GM13977 (cell line): ENCODE measurements around the gene WDR45B.

Experiments used
- DNase-seq: peaks from one replicate; pipeline ENCODE4 v3.0.0; 2012; ENCODE audit warnings: low spot score
- in situ Hi-C: fragments of 300-500 bp; cut with MboI; formaldehyde crosslinking; loops from one replicate; pipeline ENCODE4 v1.12.0; 2022; ENCODE audit warnings: low sequenced_read_pairs, low pct_unique_long_range_greater_than_20kb, mixed read lengths, inconsistent platforms; ENCODE audit not compliant: unreplicated experiment
- TF ChIP-seq, protein P1 (sequence below): IDR thresholded peaks from 2 replicates; pipeline ENCODE4 v1.5.1; 2012; ENCODE audit warnings: mild to moderate bottlenecking, control low read depth; ENCODE audit not compliant: insufficient read depth; ENCODE audit errors: extremely low read depth, missing control alignments

WDR45B gene

DNA sequence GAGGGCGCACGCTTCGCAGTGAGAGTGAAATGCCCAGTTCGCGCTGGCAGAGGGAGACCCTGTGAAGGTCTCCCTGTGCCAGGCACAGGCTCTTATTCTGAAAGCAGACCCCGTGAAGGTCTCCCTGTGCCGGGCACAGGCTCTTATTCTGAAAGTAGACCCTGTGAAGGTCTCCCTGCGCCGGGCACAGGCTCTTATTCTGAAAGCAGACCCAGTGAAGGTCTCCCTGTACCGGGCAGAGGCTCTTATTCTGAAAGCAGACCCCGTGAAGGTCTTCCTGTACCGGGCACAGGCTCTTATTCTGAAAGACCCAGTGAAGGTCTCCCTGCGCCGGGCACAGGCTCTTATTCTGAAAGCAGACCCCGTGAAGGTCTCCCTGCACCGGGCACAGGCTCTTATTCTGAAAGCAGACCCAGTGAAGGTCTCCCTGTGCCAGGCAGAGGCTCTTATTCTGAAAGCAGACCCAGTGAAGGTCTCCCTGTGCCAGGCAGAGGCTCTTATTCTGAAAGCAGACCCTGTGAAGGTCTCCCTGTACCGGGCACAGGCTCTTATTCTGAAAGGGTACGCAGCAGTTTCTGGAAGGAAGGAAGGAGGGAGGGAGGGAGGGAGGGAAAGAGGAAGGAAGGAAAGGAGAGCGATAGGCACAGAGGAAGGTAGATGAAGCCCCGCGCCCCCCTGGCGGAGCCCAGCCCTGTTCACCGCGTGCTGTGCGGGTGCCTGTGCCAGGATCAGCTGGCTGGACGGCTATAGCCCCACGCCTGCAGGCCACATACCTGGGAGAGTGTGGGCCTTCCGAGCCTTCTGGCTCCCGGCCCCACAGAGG is 55.3 kb downstream of the WDR45B start:
- TF ChIP-seq, protein P1, sequence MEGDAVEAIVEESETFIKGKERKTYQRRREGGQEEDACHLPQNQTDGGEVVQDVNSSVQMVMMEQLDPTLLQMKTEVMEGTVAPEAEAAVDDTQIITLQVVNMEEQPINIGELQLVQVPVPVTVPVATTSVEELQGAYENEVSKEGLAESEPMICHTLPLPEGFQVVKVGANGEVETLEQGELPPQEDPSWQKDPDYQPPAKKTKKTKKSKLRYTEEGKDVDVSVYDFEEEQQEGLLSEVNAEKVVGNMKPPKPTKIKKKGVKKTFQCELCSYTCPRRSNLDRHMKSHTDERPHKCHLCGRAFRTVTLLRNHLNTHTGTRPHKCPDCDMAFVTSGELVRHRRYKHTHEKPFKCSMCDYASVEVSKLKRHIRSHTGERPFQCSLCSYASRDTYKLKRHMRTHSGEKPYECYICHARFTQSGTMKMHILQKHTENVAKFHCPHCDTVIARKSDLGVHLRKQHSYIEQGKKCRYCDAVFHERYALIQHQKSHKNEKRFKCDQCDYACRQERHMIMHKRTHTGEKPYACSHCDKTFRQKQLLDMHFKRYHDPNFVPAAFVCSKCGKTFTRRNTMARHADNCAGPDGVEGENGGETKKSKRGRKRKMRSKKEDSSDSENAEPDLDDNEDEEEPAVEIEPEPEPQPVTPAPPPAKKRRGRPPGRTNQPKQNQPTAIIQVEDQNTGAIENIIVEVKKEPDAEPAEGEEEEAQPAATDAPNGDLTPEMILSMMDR: no peak
- in situ Hi-C loops: no loop called here
- DNase-seq: no peak

DNA sequence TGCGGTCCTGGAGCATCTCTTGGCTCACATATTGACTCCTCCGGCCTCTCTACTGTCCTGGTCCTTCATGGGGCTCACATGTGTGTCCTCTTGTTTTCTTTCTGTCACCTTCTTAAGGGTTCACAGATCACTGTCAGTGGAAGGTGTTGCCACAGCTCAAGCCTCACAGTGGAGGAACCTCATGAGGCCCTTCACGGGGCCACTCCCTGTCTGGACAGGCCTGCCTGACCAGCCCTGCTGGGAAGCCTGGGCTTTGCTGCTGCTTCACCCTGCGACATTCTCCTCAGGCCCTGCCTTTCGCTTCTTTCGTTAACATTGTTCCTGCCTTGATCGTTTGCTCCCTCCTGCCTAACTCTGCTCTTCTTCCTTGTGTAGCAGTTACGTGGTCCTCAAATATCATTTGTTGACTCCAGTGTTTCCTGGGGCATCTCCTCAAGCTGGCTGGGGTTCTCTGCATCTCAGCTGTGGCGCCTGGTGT is 55.9 kb downstream of the WDR45B start:
- in situ Hi-C loops: no loop called here
- no peak for DNase-seq
- TF ChIP-seq, protein P1: no peak

DNA sequence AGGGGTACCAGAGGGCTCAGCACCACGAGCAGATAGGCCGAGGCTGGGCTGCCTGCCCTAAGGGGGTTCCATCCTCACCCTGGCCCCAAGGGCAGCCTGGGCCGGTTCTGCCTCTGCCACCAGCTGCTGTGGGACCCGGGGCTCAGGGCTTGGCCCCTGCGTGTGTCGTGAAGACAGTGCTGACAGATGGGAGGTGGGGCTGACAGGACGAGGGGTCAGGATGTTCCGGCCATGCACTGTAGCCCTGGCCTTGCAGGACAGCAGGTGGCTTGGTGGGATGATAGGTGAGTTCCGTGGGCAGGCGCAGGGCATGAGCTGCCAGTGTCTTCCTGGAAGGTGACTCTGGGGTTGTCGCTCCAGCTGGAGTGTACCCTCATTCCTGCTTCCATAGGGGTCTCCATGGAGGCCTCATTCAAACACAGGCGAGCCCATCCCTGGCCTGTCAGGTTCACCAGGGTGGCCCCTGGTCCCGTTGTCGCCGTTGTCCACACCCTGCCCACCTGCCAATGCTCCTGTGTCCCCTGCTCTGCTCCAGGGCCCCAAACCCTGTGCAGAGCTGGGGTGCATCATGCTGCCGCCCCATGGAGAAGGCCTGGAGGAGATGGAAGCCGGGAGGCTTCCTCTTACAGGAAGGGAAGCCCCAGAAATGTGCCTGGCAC is 57.2 kb downstream of the WDR45B start:
- in situ Hi-C loops: no loop called here
- no peak for DNase-seq
- TF ChIP-seq, protein P1: no peak

DNA sequence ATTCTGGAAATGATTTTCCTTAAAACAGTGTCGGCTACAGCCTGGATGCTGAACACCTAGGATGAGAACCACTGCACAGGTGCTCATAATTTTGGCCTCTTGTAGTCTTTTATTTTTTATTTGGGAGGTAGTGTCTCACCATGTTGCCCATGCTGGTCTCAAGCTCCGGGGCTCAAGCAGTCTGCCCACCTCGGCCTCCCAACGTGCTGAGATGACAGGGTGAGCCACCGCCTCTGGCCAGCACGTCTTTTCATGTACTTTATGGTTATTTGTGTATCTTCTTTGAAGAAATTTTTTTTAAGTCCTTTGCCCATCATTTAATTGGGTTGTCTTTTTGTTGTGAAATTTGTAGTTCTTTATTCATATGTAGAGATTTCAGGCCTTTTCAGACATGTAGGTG is 58.0 kb downstream of the WDR45B start:
- no peak for DNase-seq
- in situ Hi-C loops: no loop called here
- TF ChIP-seq, protein P1: no peak

DNA sequence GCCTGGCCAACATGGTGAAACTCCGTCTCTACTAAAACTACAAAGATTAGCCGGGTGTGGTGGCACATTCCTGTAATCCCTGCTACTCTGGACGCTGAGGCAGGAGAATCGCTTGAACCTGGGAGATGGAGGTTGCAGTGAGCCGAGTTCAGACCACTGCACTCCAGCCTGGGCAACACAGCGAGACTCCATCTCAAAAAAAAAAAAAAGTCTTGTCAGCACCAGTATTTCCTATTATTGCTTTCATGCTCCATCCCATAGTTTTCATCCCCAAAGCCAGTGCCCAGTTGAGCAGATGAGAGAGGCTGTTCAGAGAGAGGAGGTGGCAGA is 58.4 kb downstream of the WDR45B start:
- TF ChIP-seq, protein P1: no peak
- in situ Hi-C loops: no loop called here
- DNase-seq: no peak

DNA sequence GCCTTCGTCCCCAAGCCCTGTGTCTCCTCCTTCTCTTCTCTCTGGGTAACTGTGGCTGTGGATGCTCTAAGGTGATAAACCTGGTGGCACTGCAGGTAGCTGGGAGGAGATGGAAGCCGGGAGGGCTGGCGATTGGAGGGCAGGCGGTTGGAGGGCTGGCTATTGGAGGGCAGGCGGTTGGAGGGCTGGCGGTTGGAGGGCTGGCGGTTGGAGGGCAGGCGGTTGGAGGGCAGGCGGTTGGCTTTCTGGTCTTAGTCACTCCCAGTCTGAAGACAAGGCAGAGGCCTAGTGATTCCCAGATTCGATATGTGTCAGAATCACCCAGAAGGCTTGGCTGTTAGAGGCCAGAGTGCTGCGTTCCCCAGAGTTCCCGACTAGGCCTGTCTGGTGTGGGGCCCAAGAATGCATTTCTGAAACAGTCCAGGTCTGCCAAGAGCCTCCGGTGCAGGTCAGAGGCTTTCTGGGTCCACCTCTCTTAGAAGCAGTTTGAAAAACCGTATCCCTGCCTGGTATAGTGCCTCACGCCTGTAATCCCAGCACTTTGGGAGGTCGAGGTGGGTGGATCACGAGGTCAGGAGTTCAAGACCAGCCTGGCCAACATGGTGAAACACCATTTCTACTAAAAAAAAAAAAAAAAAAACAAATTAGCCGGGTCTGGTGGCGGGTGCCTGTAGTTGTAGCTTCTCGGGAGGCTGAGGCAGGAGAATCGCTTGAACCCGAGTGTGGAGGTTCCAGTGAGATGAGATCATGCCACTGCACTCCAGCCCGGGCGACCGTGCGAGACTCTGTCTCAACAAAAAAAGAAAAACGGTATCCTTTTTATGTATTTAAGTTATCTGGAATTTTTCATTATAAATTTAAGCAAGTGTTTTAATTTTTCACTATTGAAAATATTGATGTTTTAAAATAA is 59.7 kb downstream of the WDR45B start:
- TF ChIP-seq, protein P1: no peak
- in situ Hi-C loops: no loop called here
- no peak for DNase-seq
